Measurements from ENCODE around the gene MMP17.
A peak's percentile ranks its signal among the peaks of the same experiment; 100 is the strongest.
"Not testable (repeated sequence)": the region's sequence is repeated elsewhere in the genome, so short reads cannot be mapped to it uniquely, and the experiment has no call there.

The MMP17 gene

DNA sequence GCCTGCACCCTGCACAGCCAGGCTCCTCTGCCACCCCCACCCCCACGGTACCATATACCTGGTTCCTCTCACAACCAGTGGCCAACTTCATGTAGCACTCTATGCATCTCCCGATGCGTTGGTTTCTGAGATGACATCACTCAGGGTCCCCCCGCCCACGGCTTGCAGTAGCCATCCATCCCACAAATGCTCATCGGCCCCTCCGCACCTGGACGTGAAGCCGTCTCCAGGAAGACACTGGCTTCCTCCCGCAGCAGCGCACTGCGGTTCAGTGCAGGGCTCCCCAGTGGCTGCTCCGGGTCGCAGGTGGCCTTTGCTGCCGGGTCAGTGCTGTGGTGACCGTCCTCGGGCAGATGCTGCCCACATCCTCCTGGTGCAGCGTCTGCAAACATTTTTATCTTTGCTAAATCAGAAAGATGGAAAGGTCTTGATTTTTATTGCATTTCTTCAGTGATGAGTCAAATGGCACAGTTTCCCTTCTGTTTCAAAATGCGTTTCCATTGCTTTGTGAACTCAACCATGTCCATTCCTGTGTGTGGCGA, 27.5 kb upstream of the MMP17 start:
- DNase-seq (ENCODE audit: low read depth) = no peak

DNA sequence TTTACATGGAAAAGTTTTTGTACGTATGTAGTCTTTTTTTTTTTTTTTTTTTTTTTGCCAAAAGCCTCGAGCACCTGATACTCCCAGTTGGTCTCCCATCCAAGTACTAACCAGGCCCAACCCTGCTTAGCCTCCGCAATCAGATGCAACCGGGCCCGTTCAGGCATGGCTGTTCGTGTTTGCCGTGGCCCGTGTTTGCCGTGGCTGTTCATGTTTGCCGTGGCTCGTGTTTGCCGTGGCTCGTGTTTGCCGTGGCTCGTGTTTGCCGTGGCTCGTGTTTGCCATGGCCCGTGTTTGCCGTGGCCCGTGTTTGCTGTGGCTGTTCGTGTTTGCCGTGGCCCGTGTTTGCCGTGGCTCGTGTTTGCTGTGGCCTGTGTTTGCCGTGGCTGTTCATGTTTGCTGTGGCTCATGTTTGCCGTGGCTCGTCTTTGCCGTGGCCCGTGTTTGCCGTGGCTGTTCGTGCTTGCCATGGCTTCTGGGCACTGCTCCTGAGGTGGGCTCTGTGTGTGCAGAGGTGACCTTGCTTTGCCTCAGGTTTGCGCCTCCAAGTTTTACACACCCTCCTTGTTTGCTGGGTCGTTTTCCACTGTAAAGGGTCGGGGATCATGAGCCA, 26.8 kb upstream of the MMP17 start:
- no peak for DNase-seq (ENCODE audit: low read depth)

DNA sequence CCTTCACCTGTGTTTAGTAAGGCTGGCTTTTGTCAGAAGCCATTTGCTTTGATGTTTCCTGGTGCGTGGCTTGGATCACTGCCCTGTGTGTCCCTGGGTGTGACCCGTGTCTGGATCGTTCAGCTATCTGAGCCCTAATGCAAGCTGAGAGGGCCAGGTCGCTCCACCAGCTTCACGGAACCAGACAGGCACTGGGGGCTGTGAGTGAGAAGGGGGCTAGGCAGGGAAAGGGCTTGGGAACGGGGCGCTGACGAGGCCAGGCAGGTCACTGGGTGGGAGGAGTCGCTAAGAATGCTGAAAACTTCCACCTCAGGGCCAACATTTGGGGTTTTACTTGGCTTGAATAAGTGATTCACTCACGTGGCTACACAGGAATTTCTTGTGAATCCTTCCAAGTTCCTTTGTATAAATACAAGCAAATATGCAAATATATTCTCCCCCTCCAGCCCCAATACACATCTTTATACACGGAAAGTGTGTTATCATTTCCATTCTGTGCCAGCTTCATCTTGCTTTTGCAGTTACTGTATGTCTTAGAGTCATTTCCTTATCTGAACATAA, 24.2 kb upstream of the MMP17 start:
- DNase-seq (ENCODE audit: low read depth) = no peak

DNA sequence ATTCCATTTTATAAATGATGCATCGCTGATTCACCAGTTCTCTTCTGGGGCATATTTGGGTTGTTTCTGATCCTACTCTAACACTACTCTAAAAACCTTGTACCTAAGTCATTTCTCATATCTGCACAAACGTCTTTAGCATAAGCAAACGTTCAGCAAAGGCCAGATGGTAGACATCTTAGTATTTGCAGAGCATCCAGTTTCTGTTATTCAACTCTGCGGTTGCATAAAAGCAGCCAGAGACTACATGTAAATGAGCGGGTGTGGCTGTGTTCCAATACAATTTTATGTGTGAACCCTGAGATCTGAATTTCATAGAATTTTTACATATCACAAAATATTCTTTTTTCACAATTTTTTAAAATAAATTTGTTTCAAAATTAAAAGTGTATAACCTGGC, 22.8 kb upstream of the MMP17 start:
- DNase-seq (ENCODE audit: low read depth) = no peak

DNA sequence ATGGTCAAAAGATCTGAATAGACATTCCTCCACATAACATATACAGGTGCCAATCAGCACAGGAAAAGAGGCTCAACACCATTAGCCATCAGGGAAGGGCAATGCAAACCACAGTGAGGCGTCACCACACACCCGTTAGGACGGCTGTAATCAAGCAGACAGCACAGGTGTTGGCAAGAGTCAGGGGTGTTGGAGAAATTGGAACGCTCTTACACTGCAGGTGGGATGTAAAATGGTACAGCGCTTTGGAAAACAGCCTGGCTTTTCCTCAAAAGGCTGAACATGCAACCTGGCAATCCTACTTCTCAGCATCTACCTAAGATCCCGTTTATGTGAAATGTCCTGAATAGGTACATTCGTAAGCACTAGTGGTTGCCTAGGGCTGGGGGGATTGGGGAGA, 21.5 kb upstream of the MMP17 start:
- no peak for DNase-seq (ENCODE audit: low read depth)

DNA sequence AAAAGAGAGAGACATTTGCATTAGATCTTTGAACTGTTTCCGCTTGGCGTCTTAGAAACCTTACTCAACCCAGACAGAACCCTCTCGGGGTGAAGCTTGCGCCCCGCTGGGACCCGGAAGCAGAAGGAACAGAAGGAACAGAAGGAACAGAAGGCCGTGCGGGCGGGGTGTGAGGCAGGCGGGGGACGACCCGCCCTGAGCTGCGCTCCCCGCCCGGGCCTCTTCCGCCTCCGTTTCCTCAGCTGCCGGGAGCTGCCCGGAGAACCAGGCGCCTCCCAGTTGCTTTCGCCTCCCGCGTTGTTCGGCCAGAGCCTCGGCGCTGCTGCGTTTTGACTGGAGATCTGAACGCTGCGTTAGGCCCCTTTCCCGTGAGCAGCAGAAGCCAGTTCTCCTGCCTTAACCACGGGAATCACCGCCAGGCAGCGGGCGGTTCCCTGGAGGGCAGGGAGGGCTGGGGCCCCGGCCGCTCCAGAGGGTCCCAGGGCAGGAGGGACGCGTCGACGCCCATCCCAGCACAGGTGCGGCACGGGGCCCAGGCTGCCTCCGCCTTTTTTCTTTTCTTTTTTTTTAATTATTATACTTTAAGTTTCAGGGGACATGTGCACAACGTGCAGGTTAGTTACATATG, 19.3 kb upstream of the MMP17 start:
- no peak for DNase-seq (ENCODE audit: low read depth)

DNA sequence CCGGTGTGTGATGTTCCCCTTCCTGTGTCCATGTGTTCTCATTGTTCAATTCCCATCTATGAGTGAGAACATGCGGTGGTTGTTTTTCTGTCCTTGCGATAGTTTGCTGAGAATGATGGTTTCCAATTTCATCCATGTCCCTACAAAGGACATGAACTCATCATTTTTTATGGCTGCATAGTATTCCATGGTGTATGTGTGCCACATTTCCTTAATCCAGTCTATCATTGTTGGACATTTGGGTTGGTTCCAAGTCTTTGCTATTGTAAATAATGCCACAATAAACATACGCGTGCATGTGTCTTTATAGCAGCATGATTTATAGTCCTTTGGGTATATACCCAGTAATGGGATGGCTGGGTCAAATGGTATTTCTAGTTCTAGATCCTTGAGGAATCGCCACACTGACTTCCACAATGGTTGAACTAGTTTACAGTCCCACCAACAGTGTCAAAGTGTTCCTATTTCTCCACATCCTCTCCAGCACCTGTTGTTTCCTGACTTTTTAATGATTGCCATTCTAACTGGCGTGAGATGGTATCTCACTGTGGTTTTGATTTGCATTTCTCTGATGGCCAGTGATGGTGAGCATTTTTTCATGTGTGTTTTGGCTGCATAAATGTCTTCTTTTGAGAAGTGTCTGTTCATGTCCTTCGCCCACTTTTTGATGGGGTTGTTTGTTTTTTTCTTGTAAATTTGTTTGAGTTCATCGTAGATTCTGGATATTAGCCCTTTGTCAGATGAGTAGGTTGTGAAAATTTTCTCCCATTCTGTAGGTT, 18.5 kb upstream of the MMP17 start:
- not testable (repeated sequence) for DNase-seq (ENCODE audit: low read depth)

DNA sequence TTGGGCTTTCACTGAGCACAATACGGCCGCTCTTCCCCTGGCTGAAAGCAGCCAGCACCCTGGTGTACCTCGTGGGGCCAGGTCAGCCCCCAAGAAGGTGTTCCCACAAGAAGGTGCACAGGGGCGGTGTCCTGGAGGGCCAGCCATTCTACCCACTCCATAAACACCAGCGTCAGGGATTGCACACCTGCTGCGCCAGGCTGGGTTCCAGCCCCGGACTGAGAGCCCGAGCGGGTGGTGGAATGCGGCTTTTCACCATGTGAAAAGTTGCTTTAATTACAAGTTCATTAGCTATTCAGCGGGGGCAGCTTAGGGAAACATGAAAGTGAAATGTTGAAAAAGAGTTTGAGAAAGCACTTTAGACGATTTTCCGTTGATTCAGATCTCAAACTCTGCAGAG, 17.5 kb upstream of the MMP17 start:
- no peak for DNase-seq (ENCODE audit: low read depth)

DNA sequence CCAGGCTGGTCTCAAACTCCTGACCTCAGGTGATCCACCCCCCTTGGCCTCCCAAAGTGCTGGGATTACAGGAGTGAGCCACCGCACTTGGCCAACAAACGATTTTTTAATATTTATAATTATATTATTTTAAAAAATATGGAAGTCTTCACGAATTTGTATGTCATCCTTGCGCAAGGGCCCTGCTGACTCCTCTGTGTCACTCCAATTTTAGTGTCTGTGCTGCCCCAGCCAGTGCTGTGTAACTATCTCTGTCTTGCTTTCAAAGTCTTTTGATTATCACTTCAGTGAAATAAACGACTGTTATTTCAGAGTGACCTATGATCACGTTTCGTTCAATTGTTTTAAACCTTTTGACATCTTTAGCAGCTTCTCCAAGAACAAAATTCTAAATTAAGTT, 13.1 kb upstream of the MMP17 start:
- DNase-seq (ENCODE audit: low read depth) = no peak

DNA sequence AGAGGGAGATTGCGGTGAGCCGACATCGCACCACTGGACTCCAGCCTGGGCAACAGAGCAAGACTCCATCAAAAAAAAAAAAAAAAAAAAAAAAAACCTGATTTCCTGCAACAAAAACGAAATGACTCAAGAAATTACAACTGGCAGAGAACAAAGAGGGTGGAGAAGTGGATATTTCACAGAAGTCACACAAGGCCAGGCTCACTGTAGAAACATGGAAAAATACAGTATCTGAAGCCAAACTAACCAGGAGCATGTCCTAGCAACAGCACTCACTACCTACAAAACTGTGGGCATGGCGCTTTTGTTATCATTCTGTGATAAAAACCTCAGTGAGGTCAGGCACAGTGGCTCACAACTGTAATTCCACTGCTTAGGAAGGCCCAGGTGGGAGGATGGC, 11.7 kb upstream of the MMP17 start:
- no peak for DNase-seq (ENCODE audit: low read depth)

DNA sequence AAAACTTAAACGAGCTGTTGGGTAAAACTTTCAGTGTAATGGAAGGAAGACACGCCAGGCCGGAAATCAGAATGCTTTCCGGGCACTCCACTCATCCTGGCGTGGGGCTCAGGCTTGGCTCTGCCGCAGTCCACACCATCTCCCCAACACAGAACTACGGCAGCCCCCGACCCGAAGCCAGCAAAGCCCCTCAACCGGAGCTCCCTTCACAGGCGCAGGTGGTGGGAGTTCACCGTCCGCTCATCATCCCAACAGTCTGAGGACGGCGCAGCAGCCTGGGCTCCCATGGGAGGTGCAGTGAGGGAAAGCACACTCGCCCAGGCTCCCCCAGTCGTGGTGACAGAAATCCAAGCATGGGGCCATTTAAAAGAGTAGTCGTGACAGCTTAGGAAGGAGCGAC, 11.0 kb upstream of the MMP17 start:
- DNase-seq (ENCODE audit: low read depth) = no peak

DNA sequence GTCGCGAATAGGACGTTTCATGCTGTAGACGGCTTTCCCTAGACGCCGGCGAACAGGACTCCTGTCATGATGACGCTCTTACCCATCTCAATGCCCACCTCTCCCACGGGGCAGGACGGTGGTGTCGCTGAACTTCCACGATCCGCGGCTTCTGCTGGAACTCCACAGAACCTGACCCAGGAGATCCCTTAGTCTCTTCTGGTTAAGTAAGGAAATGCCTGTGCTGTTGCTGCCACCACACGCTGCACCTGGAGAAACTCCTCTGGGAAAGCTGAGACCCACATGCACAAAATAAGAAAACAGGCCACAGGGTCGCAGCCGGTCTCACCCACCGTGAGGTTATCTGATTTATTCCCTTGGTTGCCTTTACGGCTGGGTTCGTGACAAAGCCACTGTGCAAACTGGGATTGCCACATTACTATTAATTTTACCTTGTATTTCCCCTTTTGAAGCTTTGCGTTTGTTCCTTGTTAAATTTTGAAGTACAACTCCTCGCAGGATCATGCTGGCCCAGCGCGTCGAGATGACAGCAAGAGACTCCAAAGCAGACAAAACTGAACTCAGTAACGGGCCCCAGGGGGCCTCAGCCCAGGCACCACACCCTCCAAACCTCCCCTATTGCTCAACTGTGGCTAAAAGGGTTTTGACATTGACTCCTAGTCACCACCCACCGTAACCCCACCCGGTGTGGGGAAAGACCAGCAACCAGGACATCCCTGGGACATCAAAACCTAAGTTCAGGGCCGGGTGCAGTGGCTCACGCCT, 9.2 kb upstream of the MMP17 start:
- DNase-seq (ENCODE audit: low read depth) = no peak

DNA sequence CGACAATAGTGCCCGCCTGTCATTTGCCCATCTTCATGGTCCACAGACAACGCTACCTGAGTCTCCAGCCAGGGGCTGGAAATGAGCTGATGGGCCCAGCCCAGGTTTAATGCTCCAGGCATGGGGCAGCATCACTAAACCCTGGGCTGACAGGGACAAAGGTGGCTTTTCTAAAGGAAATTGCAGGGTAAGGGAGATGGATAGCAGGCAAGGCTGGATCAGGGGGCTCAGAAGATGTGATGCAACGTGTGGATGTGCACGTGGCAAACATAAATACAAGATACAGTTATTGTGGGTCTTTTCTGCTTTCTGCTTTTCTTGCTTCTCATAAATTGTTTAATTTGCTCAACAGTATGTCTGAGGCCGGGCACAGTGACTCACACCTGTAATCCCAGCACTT, 3.7 kb upstream of the MMP17 start:
- no peak for DNase-seq (ENCODE audit: low read depth)

DNA sequence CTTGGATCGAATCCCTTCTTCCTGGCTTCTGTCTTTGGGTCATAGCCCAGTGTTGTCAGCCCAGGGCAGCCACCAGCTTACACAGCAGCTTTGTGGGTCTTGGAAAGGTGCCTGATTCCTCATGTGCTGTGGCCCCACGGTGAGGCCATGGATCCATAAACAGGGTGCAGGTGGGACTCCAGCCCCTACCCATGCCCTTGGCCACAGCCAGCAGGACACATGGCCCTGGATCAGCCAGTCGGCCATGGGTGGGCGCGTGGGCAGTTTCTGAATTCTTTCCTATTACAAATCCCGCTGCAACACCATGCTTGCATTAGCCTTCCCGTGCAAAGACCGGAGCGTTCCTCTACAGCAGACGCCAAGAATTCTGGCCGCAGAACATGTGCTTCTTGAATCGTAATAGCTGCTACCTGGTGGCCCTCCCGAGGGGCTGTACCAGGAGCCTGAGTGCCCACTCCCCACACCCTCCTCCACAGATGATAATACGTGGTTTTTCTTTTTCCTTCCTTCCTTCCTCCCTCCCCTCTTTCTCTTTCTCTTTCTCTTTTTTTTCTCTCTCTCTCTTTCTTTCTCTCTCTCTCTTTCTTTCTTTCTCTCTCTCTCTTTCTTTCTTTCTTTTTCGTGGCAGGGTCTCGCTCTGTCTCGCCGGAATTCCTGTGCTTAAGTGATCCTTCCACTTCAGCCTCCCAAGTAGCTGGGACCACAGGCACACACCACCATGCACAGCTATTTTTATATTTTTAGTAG, 2.9 kb upstream of the MMP17 start:
- DNase-seq (ENCODE audit: low read depth) = no peak

DNA sequence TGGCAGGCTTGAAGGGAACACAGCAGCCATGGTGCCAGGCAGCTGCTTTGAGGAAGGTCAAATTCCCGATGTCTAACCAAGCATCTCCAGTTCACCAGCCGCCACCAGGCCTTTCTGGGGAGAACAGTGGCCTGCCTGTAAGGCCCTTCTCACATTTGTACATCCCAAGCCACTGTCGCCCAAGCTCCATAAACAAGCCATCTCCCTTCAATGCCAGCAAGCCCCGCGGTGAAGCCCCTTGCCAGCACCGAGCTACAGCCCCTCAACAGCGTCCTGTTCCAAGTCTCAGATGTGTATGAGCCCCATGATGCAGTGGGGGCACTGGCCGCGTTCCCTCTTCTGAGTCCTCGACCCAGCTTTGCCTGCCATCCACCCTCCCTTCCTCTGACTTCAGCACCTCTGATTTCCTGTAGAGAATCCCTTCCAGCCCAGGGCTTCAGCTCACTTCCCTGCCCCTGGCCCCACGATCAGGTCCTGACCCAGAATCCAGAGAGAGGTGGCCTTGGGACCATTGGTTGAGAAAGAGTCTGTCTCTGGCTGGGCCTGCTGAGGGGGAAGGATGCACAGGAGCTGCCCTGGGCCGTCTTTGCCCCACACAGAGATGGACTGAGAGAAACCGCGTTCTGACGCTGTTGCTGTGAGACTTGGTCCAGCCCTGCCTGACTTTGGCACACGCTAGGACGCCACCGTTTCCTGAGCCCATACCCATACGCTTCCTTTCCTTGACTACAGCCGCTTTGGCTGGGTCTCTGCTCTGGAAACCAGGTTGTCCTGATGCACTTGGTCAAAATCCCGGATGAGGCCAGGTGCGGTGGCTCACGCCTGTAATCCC, 1.9 kb upstream of the MMP17 start:
- DNase-seq (ENCODE audit: low read depth) = no peak

DNA sequence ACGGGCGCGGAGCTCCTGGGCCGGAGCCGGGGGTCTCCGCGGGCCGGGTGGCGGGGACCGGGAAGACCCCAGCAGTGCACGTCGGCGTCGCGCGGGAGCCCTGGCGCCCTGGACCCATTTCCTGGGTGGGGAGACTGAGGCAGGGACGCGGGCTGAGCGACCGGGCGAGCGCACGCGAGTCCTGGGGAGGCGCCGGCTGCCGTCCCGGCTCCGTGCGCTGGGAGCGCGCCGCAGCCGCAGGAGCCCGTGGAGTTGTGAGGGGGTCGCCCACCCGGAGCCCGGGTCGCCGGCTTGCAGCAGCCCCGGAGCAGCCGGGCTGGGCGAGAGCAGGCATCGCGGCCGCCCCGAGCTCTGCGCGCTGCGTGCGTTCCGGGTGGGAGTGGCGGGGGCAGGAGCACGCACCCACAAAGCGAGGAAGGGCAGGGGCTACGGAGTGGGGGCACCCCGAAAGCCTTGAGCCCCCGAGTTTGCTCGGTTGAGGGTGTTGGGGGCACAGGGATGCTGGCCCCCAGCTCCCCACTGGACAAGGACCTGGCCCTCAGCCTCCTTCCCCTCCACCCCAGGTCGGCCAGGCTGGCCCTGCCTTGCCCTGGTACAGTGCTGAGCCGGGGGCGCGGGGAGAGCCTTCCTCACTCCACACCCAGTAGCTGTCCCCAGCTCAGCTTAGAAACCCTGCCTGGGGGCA, 620 bp downstream of the MMP17 start:
- DNase-seq (ENCODE audit: low read depth) = no peak

DNA sequence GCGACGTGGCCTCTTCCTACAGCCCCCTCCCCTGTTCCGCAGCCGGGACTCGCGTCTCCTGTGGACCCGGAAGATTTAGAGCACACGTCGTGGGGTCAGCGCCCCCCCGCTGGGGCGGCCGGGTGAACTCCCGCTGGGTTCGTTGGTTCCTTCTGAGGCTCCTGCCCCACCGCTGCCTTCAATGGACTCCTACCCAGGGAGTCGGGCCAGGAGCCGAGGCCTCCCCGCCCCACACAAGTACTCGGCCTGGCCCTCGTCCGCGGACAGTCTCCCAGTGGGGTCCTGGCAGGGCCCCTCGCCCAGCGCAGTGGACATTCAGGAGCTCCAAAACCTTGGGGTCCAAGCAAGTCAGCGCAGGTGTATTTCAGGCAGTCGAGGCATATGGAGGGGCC, 1.2 kb downstream of the MMP17 start:
- DNase-seq (ENCODE audit: low read depth) = no peak

DNA sequence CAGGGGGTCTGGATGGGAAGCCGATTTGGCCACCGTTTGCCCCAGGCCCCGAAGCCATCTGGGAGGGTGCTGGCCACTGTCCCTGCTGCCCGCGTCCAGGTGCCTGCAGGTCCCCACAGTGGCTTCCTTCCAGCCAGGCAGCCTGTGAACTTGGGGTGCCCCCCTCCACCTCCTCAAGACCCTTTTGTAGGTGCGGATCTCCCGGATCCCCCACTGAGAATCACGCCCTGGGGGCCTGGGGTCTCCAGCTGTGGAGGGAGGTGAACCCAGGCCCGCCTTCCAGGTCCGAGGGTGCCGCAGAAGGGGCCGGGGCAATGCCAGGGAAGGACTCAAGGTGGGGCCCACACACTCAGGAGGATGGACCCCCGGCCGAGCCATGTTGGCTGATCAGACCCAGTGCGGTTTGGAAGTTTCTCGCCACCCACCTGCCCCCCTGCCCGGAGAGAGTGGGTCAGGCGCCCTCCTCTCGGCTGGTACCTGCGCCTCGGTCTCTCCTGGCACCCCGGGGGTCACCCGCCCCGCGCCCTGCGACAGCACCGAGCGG, 1.7 kb downstream of the MMP17 start:
- DNase-seq (ENCODE audit: low read depth) = no peak

DNA sequence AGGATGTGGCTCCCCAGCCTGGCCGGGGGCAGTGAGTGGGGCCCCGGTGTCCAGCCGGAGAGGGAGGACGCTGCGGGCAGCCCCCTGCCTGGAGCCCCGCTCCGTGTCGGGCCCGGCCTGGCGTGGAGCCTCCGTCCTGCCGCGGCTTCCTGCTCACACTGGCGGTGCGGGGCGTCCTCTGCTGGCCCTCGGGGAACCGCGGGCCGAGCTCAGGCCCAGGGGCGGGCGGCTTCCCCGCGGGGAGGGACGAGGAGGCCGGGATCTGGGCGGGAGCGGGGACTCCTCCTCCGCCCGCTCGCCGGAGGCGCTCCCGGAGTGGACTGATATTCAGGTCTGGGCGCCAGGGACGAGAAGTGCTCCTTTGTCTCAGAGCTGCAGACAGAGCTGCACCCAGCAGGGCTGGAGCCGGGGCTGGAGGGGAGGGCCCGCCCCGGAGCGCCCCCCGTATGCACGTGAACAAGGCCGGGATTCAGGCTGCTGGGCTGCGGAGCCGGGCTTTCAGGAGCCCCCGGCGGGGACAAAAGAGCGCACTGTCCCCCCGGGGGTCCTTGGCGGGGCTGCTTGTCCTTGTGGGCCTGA, 2.2 kb downstream of the MMP17 start:
- peak; percentile 41 for DNase-seq (ENCODE audit: low read depth)
